Heart left ventricle (tissue), 16 donors: ENCODE results near the gene ALMS1. TPM values are rescaled to one million over a fixed set of nuclear protein-coding genes. Genes with fewer than 3 reads are reported as not detected.

Experiments
- ATAC-seq, 4 donors: fragments of 200-7000 bp; cut with Tn5 transposase; one replicate each; pipeline ENCODE4 v1.9.1; 2020 to 2022; ENCODE audit warnings: moderate library complexity in 4 of 4, mild to moderate bottlenecking in 3 of 4, moderate number of reproducible peaks in 1 of 4
- DNase-seq, 5 donors: peaks; one replicate each; pipeline ENCODE4 v3.0.0-alpha.2; 2020
- H3K27ac ChIP-seq, 12 donors: fragments of 200-600 bp; sonication (generic) in 4 of 12; one replicate each; pipeline versions ENCODE4 v1.5.0 to v1.8.0; 2016 to 2022; ENCODE audit warnings: mild to moderate bottlenecking in 2 of 12
- H3K27me3 ChIP-seq, 9 donors: fragments of 200-600 bp; sonication (generic) in 2 of 9; one replicate each; pipeline versions ENCODE4 v1.5.1 to v1.8.0; 2016 to 2022; ENCODE audit warnings: mild to moderate bottlenecking in 3 of 9
- H3K36me3 ChIP-seq, 9 donors: fragments of 200-600 bp; sonication (generic) in 2 of 9; one replicate each; pipeline versions ENCODE4 v1.5.0 to v1.8.0; 2018 to 2022; ENCODE audit warnings: mild to moderate bottlenecking in 2 of 9
- H3K4me1 ChIP-seq, 12 donors: fragments of 200-600 bp; sonication (generic) in 4 of 12; one replicate each; pipeline versions ENCODE4 v1.5.0 to v1.8.0; 2016 to 2022; ENCODE audit warnings: mild to moderate bottlenecking in 3 of 12
- H3K4me3 ChIP-seq, 12 donors: fragments of 200-600 bp; sonication (generic) in 4 of 12; one replicate each; pipeline versions ENCODE4 v1.5.0 to v1.8.0; 2017 to 2022; ENCODE audit warnings: mild to moderate bottlenecking in 9 of 12, moderate library complexity in 4 of 12
- H3K9me3 ChIP-seq, 12 donors: fragments of 200-600 bp; sonication (generic) in 4 of 12; one replicate each; pipeline versions ENCODE4 v1.5.0 to v1.8.0; 2016 to 2022; ENCODE audit warnings: mild to moderate bottlenecking in 1 of 12
- CTCF ChIP-seq, 12 donors: fragments of 200-600 bp; sonication (generic) in 4 of 12; IDR thresholded peaks; one replicate each; pipeline versions ENCODE4 v1.5.0 to v1.8.0; 2018 to 2022; ENCODE audit warnings: antibody characterized with exemption in 12 of 12, mild to moderate bottlenecking in 5 of 12
- POLR2A ChIP-seq, 2 donors: fragments of 450-650 bp; IDR thresholded peaks; one replicate each; pipeline ENCODE4 v1.6.1; 2017; ENCODE audit warnings: antibody characterized with exemption in 2 of 2, mild to moderate bottlenecking in 2 of 2, moderate library complexity in 2 of 2
- WGBS, 4 donors: extraction: QIAGEN DNeasy Blood & Tissue Kit in 2 of 4; methylation state at CpG; one replicate each; pipeline versions ENCODE4 v1.1.5 to v1.1.7; 2013 to 2018; 5-methylcytosine and 5-hydroxymethylcytosine counted together
- intact Hi-C, 10 donors: fragments of 100-400 bp; cut with DNase I; formaldehyde crosslinking; loops; one replicate each; pipeline versions ENCODE4 v1.11.1 to v1.14.2; 2022
- polyA plus RNA-seq, 2 donors: library from polyadenylated mRNA; stranded (reverse); fragments of 200-250 nt; gene quantifications; one replicate each; pipeline ENCODE4 v1.2.3, GENCODE V29; 2013
- total RNA-seq, 9 donors: library from RNA; depleted of rRNA in 2 of 9; stranded (reverse); fragments of >200 nt in 2 of 9; fragmentation: NEBNext Ultra II Directional in 3 of 9; extraction: Animal tissue kit (Norgen Biotek cat#: 25700) in 3 of 9; gene quantifications; one replicate each; pipeline versions ENCODE4 v1.1.0 to v1.2.4, GENCODE V29; 2016 to 2023
- donor health status: ischemic (EF 13 %, LVEDD 7.1; RV severe dilation, severe dysfunction).
- donor health status: healthy with polysubstance abuse.
- donor health status: DM: no; HTN: yes; CAD: no.
- donor health status: DM: no; HTN: no; CAD: no.
- donor health status: ischemic (EF 25% LVEDD 6.9; RV normal size, moderate dysfunction).
- donor health status: ischemic (EF 25% LVEDD 5.7; RV mildly dilated, moderate dysfunction).
- donor health status: healthy.
- donor health status: DM: yes; HTN: yes; CAD: no.
- donor health status: ischemic (EF 35%, LVEDD 5.7; RV mildly dilated, moderate dysfunction).
- donor health status: nonischemic (EF 11% LVEDD 7.7; RV severe dilation, severe dysfunction).
- donor health status: DM: yes; HTN: yes; CAD: no.
- donor health status: PGD.
- donor health status: ischemic (EF 29% LVEDD 5.4; RV normal size, mild dysfunction).
- donor health status: nonischemic (EF 23%, LVEDD 6.1; RV moderate dilation, normal function).

The ALMS1 gene
- total and polyA plus RNA-seq, 11 donors, result 2.5 to 21.4 (median 9.4) TPM

- no peak for ATAC-seq
- no peak for DNase-seq
- 5 to 6% (median 5%) methylated on average over 9 of the region's 9 CpGs for WGBS, 4 donors
- intact Hi-C loops, result loop anchor here in 7 of 10 donors (5.0 to 10.0 kb wide), 3 partner anchors 140 to 320 kb away; partner anchors contain the start of genes CCT7 (in 5 of the 7) and PRADC1 (in 5 of the 7)
- peaks cover 0 to 21% (median 10%) of the 10 kb centered on the region in 12 donors for H3K4me1 ChIP-seq
- H3K36me3 ChIP-seq, result no peaks in the 10 kb centered on the region
- no peaks in the 10 kb centered on the region for H3K9me3 ChIP-seq
- TF ChIP-seq POLR2A (IDR thresholded peaks at IDR 0.05), result no peak
- H3K4me3 ChIP-seq, result peak overlapping the region; percentile 45 to 97 (median 75)
- H3K27me3 ChIP-seq, result peaks cover 0 to 6% (median 0%) of the 10 kb centered on the region in 9 donors
- peak overlapping the region; percentile 31 to 96 (median 89) for H3K27ac ChIP-seq
Observed at GRCh38 chr2:73385123-73385503, 523 bp upstream of the ALMS1 start.

GRCh38 chr2:73386342-73386868 is 769 bp downstream of the ALMS1 start:
- Histone ChIP-seq H3K27me3 (no peaks in the 10 kb centered on the region), H3K9me3 (no peaks in the 10 kb centered on the region), H3K4me1 (peaks cover 0 to 21% (median 10%) of the 10 kb centered on the region in 12 donors), H3K27ac (peak overlapping the region; percentile 73 to 96 (median 89)), H3K4me3 (peak overlapping the region; percentile 45 to 97 (median 75)), H3K36me3 (no peaks in the 10 kb centered on the region)
- TF ChIP-seq CTCF (IDR thresholded peaks at IDR 0.05) (peak in 1 of 12 donors; percentile 8), POLR2A (IDR thresholded peaks at IDR 0.05) (no peak)
- intact Hi-C loops, result loop anchor here in 7 of 10 donors (5.0 to 10.0 kb wide), 3 partner anchors 142 to 322 kb away; partner anchors contain the start of genes CCT7 (in 5 of the 7) and PRADC1 (in 5 of the 7)
- WGBS, 4 donors, result 0% methylated on average over 9 to 24 of the region's 24 CpGs
- DNase-seq, result no peak
- ATAC-seq, result peak in 1 of 4 donors; percentile 2

- 22 to 24% (median 23%) methylated on average over 6 of the region's 6 CpGs for WGBS, 4 donors
- H3K4me3 ChIP-seq, result peak overlapping the region in 11 of 12 donors; percentile 45 to 97 (median 78)
- ATAC-seq (no peak), DNase-seq (no peak)
- no peaks in the 10 kb centered on the region for H3K36me3 ChIP-seq
- peak overlapping the region in 6 of 12 donors; percentile 80 to 96 (median 89) for H3K27ac ChIP-seq
- no peaks in the 10 kb centered on the region for H3K27me3 ChIP-seq
- intact Hi-C loops, result loop anchor here in 7 of 10 donors (5.0 to 10.0 kb wide), 3 partner anchors 142 to 322 kb away; partner anchors contain the start of genes CCT7 (in 5 of the 7) and PRADC1 (in 5 of the 7)
- H3K4me1 ChIP-seq, result peaks cover 0 to 21% (median 10%) of the 10 kb centered on the region in 12 donors
- TF ChIP-seq POLR2A (IDR thresholded peaks at IDR 0.05) (no peak), CTCF (IDR thresholded peaks at IDR 0.05) (no peak)
- H3K9me3 ChIP-seq, result no peaks in the 10 kb centered on the region
Observed at GRCh38 chr2:73386894-73387636, 1.4 kb downstream of the ALMS1 start.

GRCh38 chr2:73402386-73403103 is 16.9 kb downstream of the ALMS1 start:
- TF ChIP-seq CTCF (IDR thresholded peaks at IDR 0.05) (no peak), POLR2A (IDR thresholded peaks at IDR 0.05) (no peak)
- Histone ChIP-seq H3K9me3 (peaks cover 0 to 45% (median 19%) of the 10 kb centered on the region in 12 donors), H3K4me1 (no peaks in the 10 kb centered on the region), H3K36me3 (peaks cover 0 to 15% (median 0%) of the 10 kb centered on the region in 9 donors), H3K27me3 (no peaks in the 10 kb centered on the region), H3K4me3 (no peak overlapping the region), H3K27ac (no peak overlapping the region)
- WGBS, 4 donors, result 94 to 97% (median 96%) methylated on average over 9 of the region's 9 CpGs
- DNase-seq (no peak), ATAC-seq (no peak)
- intact Hi-C loops, result no loop called here
